ENCODE measurements around the gene ITGA2B.
"Not testable (repeated sequence)": the region's sequence is repeated elsewhere in the genome, so short reads cannot be mapped to it uniquely, and the experiment has no call there.

The ITGA2B gene

GRCh38 chr17:44389281-44389680 is at the start of gene ITGA2B:
ITGA2B (minus strand) TSS chr17:44389649; CDS start chr17:44389473, 176 bp downstream.
- no peak for DNase-seq (ENCODE audit: low read depth)

GRCh38 chr17:44439168-44439567 is 49.7 kb upstream of the ITGA2B start:
- no peak for DNase-seq (ENCODE audit: low read depth)

- no peak for DNase-seq (ENCODE audit: low read depth)
These were observed 49.2 kb upstream of the ITGA2B start for GRCh38 chr17:44438636-44439035.

GRCh38 chr17:44436336-44436735 is 46.9 kb upstream of the ITGA2B start:
- no peak for DNase-seq (ENCODE audit: low read depth)

GRCh38 chr17:44432254-44433157 is 43.1 kb upstream of the ITGA2B start:
- no peak for DNase-seq (ENCODE audit: low read depth)

- DNase-seq (ENCODE audit: low read depth), result no peak
These were observed 35.5 kb upstream of the ITGA2B start for GRCh38 chr17:44424828-44425461.

GRCh38 chr17:44417553-44417952 is 28.1 kb upstream of the ITGA2B start:
- DNase-seq (ENCODE audit: low read depth), result no peak

GRCh38 chr17:44416558-44417289 is 27.3 kb upstream of the ITGA2B start:
- no peak for DNase-seq (ENCODE audit: low read depth)

- no peak for DNase-seq (ENCODE audit: low read depth)
These were observed 25.1 kb upstream of the ITGA2B start for GRCh38 chr17:44414394-44415155.

- no peak for DNase-seq (ENCODE audit: low read depth)
These were observed 20.0 kb upstream of the ITGA2B start for GRCh38 chr17:44409309-44410028.

GRCh38 chr17:44408786-44409185 is 19.3 kb upstream of the ITGA2B start:
- no peak for DNase-seq (ENCODE audit: low read depth)

GRCh38 chr17:44402564-44403172 is 13.2 kb upstream of the ITGA2B start:
- DNase-seq (ENCODE audit: low read depth), result no peak

- no peak for DNase-seq (ENCODE audit: low read depth)
These were observed 10.9 kb upstream of the ITGA2B start for GRCh38 chr17:44400226-44400847.

- no peak for DNase-seq (ENCODE audit: low read depth)
These were observed 9.5 kb upstream of the ITGA2B start for GRCh38 chr17:44398692-44399691.

GRCh38 chr17:44397479-44398440 is 8.3 kb upstream of the ITGA2B start:
- no peak for DNase-seq (ENCODE audit: low read depth)

- DNase-seq (ENCODE audit: low read depth), result no peak
These were observed 7.5 kb upstream of the ITGA2B start for GRCh38 chr17:44396946-44397345.

- DNase-seq (ENCODE audit: low read depth), result no peak
These were observed 5.4 kb upstream of the ITGA2B start for GRCh38 chr17:44394833-44395232.

GRCh38 chr17:44394112-44394511 is 4.7 kb upstream of the ITGA2B start:
- not testable (repeated sequence) for DNase-seq (ENCODE audit: low read depth)
